HepG2 (cell line): ENCODE measurements around the gene KCNH6. TPM values are rescaled to one million over a fixed set of nuclear protein-coding genes. Genes with fewer than 3 reads are reported as not detected.

ENCODE experiments used
- ATAC-seq: fragments of 200-7000 bp; cut with Tn5 transposase; 3 replicates; pipeline ENCODE4 v1.9.1; 2020; ENCODE audit warnings: mild to moderate bottlenecking, moderate library complexity
- BruUV-seq: library from RNA; stranded (reverse); fragments of 400-500 nt; replicated peaks from 2 replicates; lab custom pipeline; 2021; lab: Mats Ljungman, UMichigan
- CTCF ChIA-PET: fragments of 300-600 bp; formaldehyde crosslinking; extraction: SDS; loops from one replicate; lab custom pipeline; 2021; ENCODE audit warnings: low total read pairs, inconsistent platforms, low intra/inter-chr PET ratio; lab: Yijun Ruan, JAX
- POLR2A ChIA-PET: fragments of 350-600 bp; sonication (Branson Sonifier 250); formaldehyde crosslinking; loops from one replicate; lab custom pipeline; 2020; ENCODE audit warnings: antibody characterized with exemption, inconsistent platforms; lab: Yijun Ruan, JAX
- DNase-seq: peaks from one replicate; pipeline ENCODE4 v3.0.0-alpha.2; 2015; ENCODE audit warnings: low spot score
- FAIRE-seq: peaks from 3 replicates; lab custom pipeline; 2011; peaks lifted over from hg19 to GRCh38; lab: Jason Lieb, UNC
- H2AFZ ChIP-seq: one replicate; pipeline ENCODE4 v1.6.1; 2011; ENCODE audit warnings: low read length, inconsistent platforms
- H3K27ac ChIP-seq: fragments of 300-600 bp; 3 replicates; pipeline ENCODE4 v1.8.0; 2011; ENCODE audit warnings: mixed run types, mild to moderate bottlenecking, mixed read lengths, low read length, inconsistent platforms; ENCODE audit not compliant: insufficient read depth; ENCODE audit errors: extremely low read length
- H3K27me3 ChIP-seq, 2 experiments: fragments of 200-600 bp in 1 of 2; 2 replicates in 1 of 2; 3 replicates in 1 of 2; pipeline versions ENCODE4 v1.6.0 to v1.8.0; 2011; ENCODE audit warnings: low read length in 2 of 2, mild to moderate bottlenecking in 2 of 2, moderate library complexity in 2 of 2, inconsistent platforms in 1 of 2; ENCODE audit not compliant: insufficient read depth in 2 of 2, control insufficient read depth in 1 of 2
- H3K36me3 ChIP-seq, 2 experiments: fragments of 200-600 bp in 1 of 2; replicated peaks in 1 of 2; 2 replicates in 1 of 2; 3 replicates in 1 of 2; pipeline versions ENCODE4 v1.5.1 to v1.8.0; 2011; ENCODE audit warnings: low read length in 2 of 2, inconsistent platforms in 1 of 2; ENCODE audit not compliant: insufficient read depth in 2 of 2, control insufficient read depth in 1 of 2
- H3K4me1 ChIP-seq: 2 replicates; pipeline ENCODE4 v1.5.1; 2012; ENCODE audit warnings: low read length, inconsistent platforms; ENCODE audit not compliant: insufficient read depth
- H3K4me2 ChIP-seq: 2 replicates; pipeline ENCODE4 v1.6.0; 2011; ENCODE audit warnings: low read depth, low read length, inconsistent platforms
- H3K4me3 ChIP-seq, 3 experiments: fragments of 200-600 bp in 1 of 3; sonication (generic), shearing (Covaris generic) in 1 of 3; replicated peaks in 1 of 3; 2 replicates each; pipeline ENCODE4 v1.5.1; 2011 to 2016; ENCODE audit warnings: low read length in 3 of 3, inconsistent platforms in 2 of 3, low read depth in 2 of 3, mild to moderate bottlenecking in 2 of 3, control low read depth in 1 of 3, mixed read lengths in 1 of 3; ENCODE audit not compliant: insufficient read depth in 1 of 3
- H3K79me2 ChIP-seq: one replicate; pipeline ENCODE4 v1.6.1; 2011; ENCODE audit warnings: low read length, inconsistent platforms; ENCODE audit not compliant: insufficient read depth
- H3K9ac ChIP-seq: 2 replicates; pipeline ENCODE4 v1.6.0; 2011; ENCODE audit warnings: mild to moderate bottlenecking, low read depth, low read length, inconsistent platforms; ENCODE audit not compliant: insufficient read depth
- H3K9me3 ChIP-seq: 2 replicates; pipeline ENCODE4 v1.5.1; 2012; ENCODE audit warnings: mild to moderate bottlenecking, low read length
- H4K20me1 ChIP-seq: 2 replicates; pipeline ENCODE4 v1.6.0; 2011; ENCODE audit warnings: inconsistent platforms, mild to moderate bottlenecking, low read length, moderate library complexity; ENCODE audit not compliant: insufficient read depth
- CEBPG ChIP-seq: IDR thresholded peaks from 2 replicates; pipeline ENCODE4 v1.6.1; 2016
- DDIT3 ChIP-seq: sonication (generic); formaldehyde crosslinking; IDR thresholded peaks from 2 replicates; pipeline ENCODE4 v1.4.0; 2020; ENCODE audit warnings: mild to moderate bottlenecking, missing genetic modification reagents
- HDAC1 ChIP-seq: sonication (generic); formaldehyde crosslinking; IDR thresholded peaks from 2 replicates; pipeline ENCODE4 v1.5.1; 2020; ENCODE audit warnings: mild to moderate bottlenecking, missing genetic modification reagents
- KDM3A ChIP-seq: IDR thresholded peaks from 2 replicates; pipeline ENCODE4 v1.6.1; 2018; ENCODE audit warnings: low read depth, missing compliant biosample characterization
- NCOA5 ChIP-seq: sonication (generic); formaldehyde crosslinking; IDR thresholded peaks from 2 replicates; pipeline ENCODE4 v1.4.0; 2020; ENCODE audit warnings: missing genetic modification reagents
- PATZ1 ChIP-seq: sonication (generic); formaldehyde crosslinking; IDR thresholded peaks from 2 replicates; pipeline ENCODE4 v1.4.0; 2020; ENCODE audit warnings: missing genetic modification reagents
- ZNF12 ChIP-seq: sonication (generic); formaldehyde crosslinking; IDR thresholded peaks from 2 replicates; pipeline ENCODE4 v1.5.0; 2020; ENCODE audit warnings: missing genetic modification reagents
- ZNF235 ChIP-seq: sonication (generic); formaldehyde crosslinking; IDR thresholded peaks from 2 replicates; pipeline ENCODE4 v1.8.1; 2023; ENCODE audit warnings: mild to moderate bottlenecking, missing genetic modification reagents, borderline replicate concordance
- ZNF503 ChIP-seq: sonication (generic); formaldehyde crosslinking; IDR thresholded peaks from 2 replicates; pipeline ENCODE4 v1.4.0; 2020; ENCODE audit warnings: missing genetic modification reagents
- ZNF574 ChIP-seq: sonication (generic); formaldehyde crosslinking; IDR thresholded peaks from 2 replicates; pipeline ENCODE4 v1.4.0; 2020; ENCODE audit warnings: missing genetic modification reagents
- ZNF737 ChIP-seq: sonication (generic); formaldehyde crosslinking; IDR thresholded peaks from 2 replicates; pipeline ENCODE4 v1.5.0; 2020; ENCODE audit warnings: missing genetic modification reagents, mild to moderate bottlenecking, borderline replicate concordance
- ZNF773 ChIP-seq: sonication (generic); formaldehyde crosslinking; IDR thresholded peaks from 2 replicates; pipeline ENCODE4 v1.4.0; 2020; ENCODE audit warnings: missing genetic modification reagents, borderline replicate concordance
- ZNF776 ChIP-seq: sonication (generic); formaldehyde crosslinking; IDR thresholded peaks from 2 replicates; pipeline ENCODE4 v1.4.0; 2020; ENCODE audit warnings: mild to moderate bottlenecking, missing genetic modification reagents
- WGBS: methylation state at CpG from one replicate; pipeline ENCODE4 v1.1.6; 2017; ENCODE audit warnings: low lambda C conversion rate; 5-methylcytosine and 5-hydroxymethylcytosine counted together
- in situ Hi-C: cut with HindIII; loops from 2 replicates; pipeline ENCODE4 v1.10.0; 2017; ENCODE audit warnings: low pct_unique_long_range_greater_than_20kb; ENCODE audit not compliant: extremely low pct_ligation_motif_present
- intact Hi-C: fragments of 100-400 bp; cut with micrococcal nuclease; formaldehyde crosslinking; loops from one replicate; pipeline ENCODE4 v1.10.0; 2022; ENCODE audit not compliant: unreplicated experiment
- polyA plus RNA-seq, 8 experiments: library from polyadenylated mRNA; depleted of rRNA in 3 of 8; stranded (reverse) in 7 of 8; unstranded in 1 of 8; fragments of >200 nt; fragmentation: Illumina TruSeq in 4 of 8; extraction: Trizol in 4 of 8; gene quantifications; 2 replicates each; pipeline versions ENCODE4 v1.2.1 to v1.2.3, GENCODE V29; 2011 to 2016; ENCODE audit warnings: low read depth in 4 of 8, missing spikeins in 1 of 8, mixed read lengths in 1 of 8; ENCODE audit not compliant: insufficient read depth in 1 of 8
- total RNA-seq, 5 experiments: library from RNA; depleted of rRNA; stranded (reverse); fragments of >200 nt; fragmentation: Illumina TruSeq; extraction: Trizol; gene quantifications; 2 replicates each; pipeline ENCODE4 v1.2.3, GENCODE V29; 2016; ENCODE audit warnings: low read depth in 1 of 5

Gene KCNH6
- total and polyA plus RNA-seq, 2 of the 13 experiments (the other 11 are each of a cell fraction or from before 2014, with no cell fraction given): 0.05 to 0.18 TPM

- no peak for TF ChIP-seq ZNF776
- TF ChIP-seq HDAC1: no peak
- no peak for TF ChIP-seq ZNF737 (CRISPR knock-in tag)
- no peak for TF ChIP-seq KDM3A (CRISPR knock-in tag)
- WGBS: 99% methylated on average over 2 of the region's 2 CpGs
- intact Hi-C loops (no loop called here), in situ Hi-C loops (no loop called here)
- DNase-seq (no peak), FAIRE-seq (no peak), ATAC-seq (no peak)
- Histone ChIP-seq H3K79me2 (peaks cover 91% of the 10 kb centered on the region), H4K20me1 (peaks cover 53% of the 10 kb centered on the region), H3K4me3 (no peak overlapping the region), H3K9ac (no peak overlapping the region), H3K27ac (no peak overlapping the region), H3K36me3 (peaks cover 0 to 5% of the 10 kb centered on the region in 2 experiments; a peak in 3 of 5 replicates), H3K4me1 (peaks cover 28% of the 10 kb centered on the region), H3K4me2 (no peak overlapping the region), H2AFZ (no peak overlapping the region), H3K27me3 (no peaks in the 10 kb centered on the region), H3K9me3 (no peaks in the 10 kb centered on the region)
- POLR2A ChIA-PET: no interaction called here
- no TSS peak for BruUV-seq
- CTCF ChIA-PET: no interaction called here
These were observed 34.3 kb downstream of the KCNH6 start for GRCh38 chr17:63557416-63557815.

- no TSS peak for BruUV-seq
- in situ Hi-C loops: no loop called here
- Histone ChIP-seq H3K27ac (no peak overlapping the region), H3K4me2 (no peak overlapping the region), H3K27me3 (no peaks in the 10 kb centered on the region), H3K9ac (no peak overlapping the region), H3K79me2 (peaks cover 89% of the 10 kb centered on the region), H2AFZ (no peak overlapping the region), H3K4me3 (no peak overlapping the region), H3K36me3 (peaks cover 0 to 5% of the 10 kb centered on the region in 2 experiments; a peak in 2 of 5 replicates), H3K9me3 (no peaks in the 10 kb centered on the region), H4K20me1 (peaks cover 43% of the 10 kb centered on the region), H3K4me1 (peaks cover 18% of the 10 kb centered on the region)
- 96% methylated on average over 3 of the region's 3 CpGs for WGBS
- intact Hi-C loops: no loop called here
- FAIRE-seq (no peak), ATAC-seq (no peak), DNase-seq (no peak)
- ChIA-PET POLR2A (no interaction called here), CTCF (no interaction called here)
- TF ChIP-seq ZNF235 (CRISPR knock-in tag) (no peak), ZNF12 (CRISPR knock-in tag) (no peak), ZNF574 (CRISPR knock-in tag) (no peak), ZNF773 (CRISPR knock-in tag) (no peak), CEBPG (CRISPR knock-in tag) (no peak), ZNF503 (CRISPR knock-in tag) (no peak), PATZ1 (CRISPR knock-in tag) (no peak), NCOA5 (CRISPR knock-in tag) (no peak), DDIT3 (no peak)
These were observed 35.3 kb downstream of the KCNH6 start for GRCh38 chr17:63558441-63558840.
